Rectal smooth muscle tissue (tissue), 1 donor: ENCODE results near the gene CCDC39.

Experiments
- H3K27ac ChIP-seq: one replicate; pipeline ENCODE4 v1.7.0; 2013; ENCODE audit warnings: low read depth, low read length, inconsistent platforms
- H3K27me3 ChIP-seq: one replicate; pipeline ENCODE4 v1.7.0; 2013; ENCODE audit warnings: low read length; ENCODE audit not compliant: control insufficient read depth, insufficient read depth
- H3K36me3 ChIP-seq: one replicate; pipeline ENCODE4 v1.7.0; 2013; ENCODE audit warnings: low read length; ENCODE audit not compliant: control insufficient read depth, insufficient read depth
- H3K4me1 ChIP-seq: one replicate; pipeline ENCODE4 v1.7.0; 2013; ENCODE audit warnings: low read length; ENCODE audit not compliant: control insufficient read depth, insufficient read depth
- H3K4me3 ChIP-seq: one replicate; pipeline ENCODE4 v1.7.0; 2013; ENCODE audit warnings: low read length
- H3K9ac ChIP-seq: one replicate; pipeline ENCODE4 v1.7.0; 2013; ENCODE audit warnings: low read length

The CCDC39 gene

DNA sequence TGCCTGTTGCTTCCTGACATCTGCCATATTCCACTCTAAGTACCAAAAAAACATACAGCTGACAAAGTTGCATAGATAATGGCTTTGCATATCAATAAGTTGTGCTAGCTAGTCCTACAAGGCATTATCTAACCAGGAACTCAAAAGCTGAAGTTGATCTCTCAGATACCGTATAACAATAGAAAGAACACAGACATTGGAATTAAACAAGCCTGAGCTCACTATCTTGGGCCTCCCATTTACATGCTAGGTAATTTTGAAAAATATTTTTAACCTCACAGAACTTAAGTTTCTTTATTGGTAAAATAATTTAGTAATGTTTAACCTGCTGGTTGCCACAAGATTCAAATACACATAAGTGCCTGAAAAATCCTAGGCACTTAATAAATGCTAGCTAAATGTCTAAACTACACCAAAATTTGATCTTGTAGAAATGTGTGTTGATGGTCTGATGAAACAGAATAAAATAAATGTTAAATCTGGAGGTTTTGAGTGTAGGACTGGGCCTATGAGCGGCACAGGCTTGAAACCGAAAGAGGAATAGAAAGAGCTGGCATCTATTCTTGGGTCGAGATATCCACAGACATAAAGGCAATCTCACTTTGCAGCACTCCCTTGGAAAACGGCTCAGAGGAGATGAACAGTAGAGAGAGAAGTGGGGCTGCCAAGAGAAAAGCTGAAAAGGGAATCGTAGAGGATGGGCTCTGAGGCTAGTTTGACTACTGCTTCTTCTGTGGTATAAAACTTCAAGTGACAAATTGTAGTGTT is 107.3 kb downstream of the CCDC39 start:
- H3K36me3 ChIP-seq = no peaks in the 10 kb centered on the region
- no peaks in the 10 kb centered on the region for H3K4me1 ChIP-seq
- H3K27ac ChIP-seq = no peak overlapping the region
- H3K9ac ChIP-seq = no peak overlapping the region
- H3K27me3 ChIP-seq = no peaks in the 10 kb centered on the region
- no peak overlapping the region for H3K4me3 ChIP-seq

DNA sequence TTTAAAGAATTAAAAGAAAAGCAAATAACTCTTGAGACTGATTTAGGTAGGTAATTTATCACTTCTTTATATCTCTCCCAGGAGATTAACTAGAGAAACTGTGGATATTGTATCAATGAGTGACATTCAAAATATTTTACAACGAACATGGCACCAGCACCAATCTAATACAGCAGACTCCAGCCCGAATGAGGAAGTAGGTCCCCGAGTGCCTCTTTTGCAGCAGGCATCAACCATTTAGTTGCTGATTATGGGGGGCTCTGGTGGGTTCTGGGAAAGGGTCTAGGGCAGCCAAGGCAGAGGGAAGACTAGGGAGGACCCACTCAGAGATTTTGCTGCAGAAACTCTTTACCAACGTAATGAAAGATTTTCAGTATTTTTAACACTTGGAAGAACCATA is 109.1 kb downstream of the CCDC39 start:
- no peaks in the 10 kb centered on the region for H3K27me3 ChIP-seq
- no peak overlapping the region for H3K4me3 ChIP-seq
- H3K36me3 ChIP-seq = no peaks in the 10 kb centered on the region
- no peaks in the 10 kb centered on the region for H3K4me1 ChIP-seq
- H3K27ac ChIP-seq = no peak overlapping the region
- H3K9ac ChIP-seq = no peak overlapping the region

DNA sequence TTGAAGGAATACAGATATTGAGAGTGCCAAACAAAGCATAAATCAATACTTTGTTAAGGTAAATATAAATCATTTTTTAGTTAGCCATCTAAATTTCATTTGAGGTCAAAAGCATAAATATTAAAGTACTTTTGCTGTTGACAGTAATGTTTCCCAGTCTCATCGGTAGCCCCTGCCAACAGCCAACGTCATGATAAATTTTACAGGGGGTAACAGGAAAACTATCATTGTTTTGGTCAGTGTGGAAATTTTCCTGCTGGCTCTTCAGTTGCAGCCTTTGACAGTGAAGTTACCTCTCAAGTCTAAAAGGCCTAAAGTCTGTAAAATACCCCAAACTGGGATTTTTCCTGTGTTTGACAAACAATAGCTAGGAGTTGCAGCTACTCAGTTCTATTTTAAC is 114.6 kb downstream of the CCDC39 start:
- H3K27ac ChIP-seq = no peak overlapping the region
- no peaks in the 10 kb centered on the region for H3K36me3 ChIP-seq
- H3K9ac ChIP-seq = no peak overlapping the region
- no peaks in the 10 kb centered on the region for H3K4me1 ChIP-seq
- H3K4me3 ChIP-seq = no peak overlapping the region
- no peaks in the 10 kb centered on the region for H3K27me3 ChIP-seq
